NCI-H510A (cell line): Measurements from ENCODE around the gene WWTR1.

ENCODE experiments used
- DNase-seq: peaks from one replicate; lab custom pipeline; 2025; lab: John Stamatoyannopoulos, UW

The WWTR1 gene

GRCh38 chr3:149566292-149566975 lies 91.4 kb downstream of the WWTR1 start:
- DNase-seq = no peak

GRCh38 chr3:149564079-149564478 lies 93.7 kb downstream of the WWTR1 start:
- no peak for DNase-seq

GRCh38 chr3:149563114-149563513 lies 94.7 kb downstream of the WWTR1 start:
- DNase-seq = no peak

GRCh38 chr3:149560617-149561016 lies 97.2 kb downstream of the WWTR1 start:
- DNase-seq = no peak

- DNase-seq = no peak
Measured at GRCh38 chr3:149560001-149560400, 97.8 kb downstream of the WWTR1 start.

GRCh38 chr3:149559525-149559924 lies 98.3 kb downstream of the WWTR1 start:
- DNase-seq = no peak

- no peak for DNase-seq
Measured at GRCh38 chr3:149555927-149556326, 101.9 kb downstream of the WWTR1 start.

- DNase-seq = no peak
Measured at GRCh38 chr3:149554826-149555225, 103.0 kb downstream of the WWTR1 start.

- DNase-seq = no peak
Measured at GRCh38 chr3:149553781-149554451, 103.9 kb downstream of the WWTR1 start.

- DNase-seq = no peak
Measured at GRCh38 chr3:149552700-149553099, 105.1 kb downstream of the WWTR1 start.

- DNase-seq = no peak
Measured at GRCh38 chr3:149551500-149551899, 106.3 kb downstream of the WWTR1 start.

- DNase-seq = no peak
Measured at GRCh38 chr3:149548669-149549065, 109.2 kb downstream of the WWTR1 start.

GRCh38 chr3:149547954-149548668 lies 109.7 kb downstream of the WWTR1 start:
- DNase-seq = no peak

- no peak for DNase-seq
Measured at GRCh38 chr3:149547413-149547812, 110.4 kb downstream of the WWTR1 start.

GRCh38 chr3:149545049-149545448 lies 112.8 kb downstream of the WWTR1 start:
- no peak for DNase-seq

- DNase-seq = no peak
Measured at GRCh38 chr3:149542375-149543312, 115.2 kb downstream of the WWTR1 start.

- no peak for DNase-seq
Measured at GRCh38 chr3:149541091-149541491, 116.7 kb downstream of the WWTR1 start.

- no peak for DNase-seq
Measured at GRCh38 chr3:149538371-149538770, 119.5 kb downstream of the WWTR1 start.

- DNase-seq = no peak
Measured at GRCh38 chr3:149536429-149536828, 121.4 kb downstream of the WWTR1 start.

GRCh38 chr3:149535333-149535685 lies 122.5 kb downstream of the WWTR1 start:
- no peak for DNase-seq

- DNase-seq = peak; percentile 81
Measured at GRCh38 chr3:149534671-149535332, 123.0 kb downstream of the WWTR1 start.

GRCh38 chr3:149534082-149534481 lies 123.7 kb downstream of the WWTR1 start:
- DNase-seq = no peak
